GM20431 (cell line): ENCODE data around the gene EFNB2.

Experiments
- in situ Hi-C: fragments of 300-500 bp; cut with MseI, MboI; formaldehyde crosslinking; loops from one replicate; pipeline ENCODE4 v1.15.0; 2020; ENCODE audit warnings: low sequenced_read_pairs; ENCODE audit not compliant: unreplicated experiment

EFNB2 gene

GRCh38 chr13:106527445-106527801 is 8.0 kb downstream of the EFNB2 start:
- in situ Hi-C loops = no loop called here

DNA sequence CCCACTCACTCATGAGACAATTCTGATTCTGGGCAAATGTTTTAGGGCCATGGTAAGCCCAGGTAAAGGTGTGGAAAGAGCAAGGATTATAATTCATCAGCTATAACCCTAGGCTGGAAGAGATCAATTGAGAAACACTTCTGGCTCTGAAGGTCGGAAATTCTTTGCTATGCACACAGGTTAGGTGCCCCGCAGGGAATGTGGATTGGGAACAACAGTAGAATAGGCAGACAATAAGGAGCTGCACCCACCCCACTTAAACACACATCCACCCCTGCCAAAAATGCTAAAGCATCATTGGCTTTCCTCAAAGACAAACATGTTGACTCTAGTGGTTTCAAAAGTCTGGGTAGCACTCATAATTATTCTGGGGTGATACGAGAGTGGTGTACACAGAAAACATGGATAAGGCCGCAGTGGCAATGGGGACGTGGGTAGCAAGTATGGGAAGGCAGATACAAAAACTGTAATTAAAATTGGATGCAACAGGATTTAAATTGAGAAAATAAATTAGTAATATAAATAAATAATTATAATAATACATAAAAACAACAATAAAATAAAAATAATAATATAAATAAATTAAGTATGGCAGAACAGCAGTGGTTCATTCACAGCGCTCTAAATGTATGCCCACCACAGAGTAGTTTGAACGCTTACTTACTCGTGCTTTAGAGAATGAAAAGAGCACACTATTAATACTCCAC is 8.6 kb downstream of the EFNB2 start:
- in situ Hi-C loops = no loop called here

DNA sequence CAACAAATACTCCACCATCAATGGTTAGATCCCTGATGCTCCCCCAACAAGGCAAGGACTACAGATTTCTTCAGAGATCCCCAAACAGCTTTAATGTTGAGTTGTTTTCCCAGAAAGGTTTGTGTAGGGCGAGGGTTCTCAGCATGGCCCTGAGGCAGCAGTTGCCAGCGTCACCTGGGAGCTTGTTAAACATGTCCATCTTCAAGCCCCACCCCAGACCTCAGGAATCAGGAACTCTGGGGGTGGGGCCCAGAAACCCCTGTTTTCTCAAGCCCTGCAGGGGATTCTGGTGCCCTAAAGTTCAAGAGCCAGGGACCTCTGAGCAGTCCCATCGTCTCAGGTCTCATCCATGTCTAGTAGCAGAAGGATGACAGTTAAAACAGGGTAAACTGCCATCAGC is 9.6 kb downstream of the EFNB2 start:
- in situ Hi-C loops = no loop called here

DNA sequence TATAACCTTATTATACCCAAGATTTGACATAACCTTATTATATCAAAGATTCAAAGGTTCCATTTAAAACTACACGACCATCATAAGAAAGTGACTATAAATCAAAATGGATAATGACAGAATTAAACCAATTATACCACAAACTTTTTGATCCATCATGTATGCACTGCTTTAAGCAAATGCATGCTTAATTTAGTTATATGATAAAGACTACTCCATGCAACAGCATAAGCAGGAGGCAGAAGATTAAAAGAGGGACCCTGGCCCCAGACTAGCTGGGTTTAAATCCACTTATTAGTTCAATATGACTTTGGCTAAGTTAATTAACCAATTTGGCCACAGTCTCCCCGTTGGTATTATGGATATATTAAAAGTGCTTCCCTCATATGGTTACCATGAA is 11.4 kb downstream of the EFNB2 start:
- in situ Hi-C loops = no loop called here

GRCh38 chr13:106523576-106523975 is 11.9 kb downstream of the EFNB2 start:
- in situ Hi-C loops = no loop called here

GRCh38 chr13:106522898-106523525 is 12.4 kb downstream of the EFNB2 start:
- in situ Hi-C loops = no loop called here

DNA sequence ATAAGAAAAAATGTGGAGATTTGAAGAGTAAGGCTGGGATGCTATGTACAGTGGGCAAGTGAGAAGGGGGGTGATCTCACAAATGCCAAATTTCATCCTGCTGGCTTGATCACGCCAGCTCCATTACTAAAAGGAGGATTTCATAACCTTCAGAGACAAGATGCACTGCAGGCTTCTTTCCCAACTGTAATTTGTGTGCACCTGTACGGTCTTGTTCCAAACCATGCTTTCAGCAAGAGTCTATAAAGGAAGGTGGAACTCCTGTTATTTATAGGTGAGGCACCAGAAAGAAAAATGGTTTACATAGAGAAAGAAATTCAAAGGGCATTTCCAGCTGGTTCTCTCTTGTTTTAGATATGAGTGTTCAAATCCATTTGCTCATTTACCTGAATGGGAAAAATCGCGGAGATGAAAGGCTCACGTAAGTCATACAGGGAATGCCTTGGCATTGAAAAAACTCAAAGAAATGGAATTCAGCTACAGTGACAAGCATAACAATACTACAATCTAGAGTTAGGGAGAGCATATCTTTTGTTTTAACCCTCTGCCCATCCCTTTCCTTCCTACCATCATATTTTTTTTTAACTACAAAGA is 13.3 kb downstream of the EFNB2 start:
- in situ Hi-C loops = no loop called here

DNA sequence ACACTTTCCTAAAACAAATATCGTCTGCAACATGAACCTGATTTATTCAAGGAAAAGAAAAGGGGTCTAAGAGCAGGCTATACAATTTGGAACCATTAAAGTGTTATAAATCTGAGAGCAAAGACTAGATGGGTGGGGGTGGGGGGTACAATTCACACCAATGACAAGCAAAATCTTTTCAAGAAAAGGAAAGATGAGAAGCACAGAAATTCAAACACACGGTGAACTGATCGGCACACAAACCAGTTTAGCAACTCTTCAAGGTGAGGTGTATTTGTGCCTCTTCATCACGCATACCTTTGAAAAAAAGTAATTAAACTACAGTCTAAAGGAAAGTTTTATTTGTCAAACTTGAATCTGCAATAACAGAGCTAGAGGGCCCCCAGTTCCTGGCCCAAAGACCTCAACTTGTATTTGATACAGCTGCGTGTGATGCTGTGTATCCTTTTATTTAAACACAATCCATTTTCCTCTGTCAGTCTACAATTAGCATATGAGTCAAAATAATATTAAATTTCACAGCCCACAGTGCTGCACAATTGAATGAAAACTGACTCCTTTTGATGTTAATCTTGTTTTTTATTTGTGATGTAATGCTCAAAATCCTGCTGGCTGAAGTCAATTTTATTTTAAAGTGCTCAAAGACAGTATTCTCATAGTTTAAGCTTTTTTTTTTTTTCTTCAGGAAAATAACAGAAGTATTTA is 14.2 kb downstream of the EFNB2 start:
- in situ Hi-C loops = no loop called here

- in situ Hi-C loops = no loop called here
Measured at GRCh38 chr13:106520251-106521054, 15.0 kb downstream of the EFNB2 start.

- in situ Hi-C loops = no loop called here
Measured at GRCh38 chr13:106518512-106518911, 16.9 kb downstream of the EFNB2 start.

DNA sequence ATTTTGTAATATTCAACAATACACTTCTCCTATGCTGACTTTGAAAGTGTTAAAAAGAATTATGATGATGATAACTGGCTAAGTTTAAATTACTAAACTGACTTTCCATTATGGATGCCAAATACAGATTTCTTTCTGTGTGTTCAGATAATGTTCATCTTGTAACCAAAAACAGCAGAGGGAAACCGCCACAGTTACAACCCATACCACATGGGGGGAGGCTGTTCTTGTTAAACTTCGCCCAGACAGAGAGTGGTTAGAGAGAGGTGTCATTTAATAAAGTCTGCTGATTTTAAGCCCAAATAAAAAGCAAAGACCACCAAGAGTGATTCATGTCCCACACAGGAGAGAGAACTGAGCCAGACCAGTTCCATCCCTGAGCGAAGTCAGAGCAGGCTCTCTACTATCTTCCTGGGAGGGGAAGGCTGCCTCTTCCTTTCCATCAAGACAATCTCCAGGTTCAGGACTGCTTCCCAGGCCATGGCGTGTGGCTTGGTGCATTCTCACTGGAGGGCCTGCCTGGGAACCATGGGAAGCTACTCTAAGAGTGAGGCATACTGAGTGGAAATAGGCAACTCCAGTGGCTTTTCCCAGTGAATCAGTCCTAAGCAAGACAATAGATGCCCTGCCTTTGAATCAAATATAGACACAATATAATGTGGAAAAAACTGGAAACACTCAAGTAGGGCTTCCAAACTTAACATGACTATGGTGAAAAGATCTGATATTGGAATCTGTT is 18.2 kb downstream of the EFNB2 start:
- in situ Hi-C loops = no loop called here

DNA sequence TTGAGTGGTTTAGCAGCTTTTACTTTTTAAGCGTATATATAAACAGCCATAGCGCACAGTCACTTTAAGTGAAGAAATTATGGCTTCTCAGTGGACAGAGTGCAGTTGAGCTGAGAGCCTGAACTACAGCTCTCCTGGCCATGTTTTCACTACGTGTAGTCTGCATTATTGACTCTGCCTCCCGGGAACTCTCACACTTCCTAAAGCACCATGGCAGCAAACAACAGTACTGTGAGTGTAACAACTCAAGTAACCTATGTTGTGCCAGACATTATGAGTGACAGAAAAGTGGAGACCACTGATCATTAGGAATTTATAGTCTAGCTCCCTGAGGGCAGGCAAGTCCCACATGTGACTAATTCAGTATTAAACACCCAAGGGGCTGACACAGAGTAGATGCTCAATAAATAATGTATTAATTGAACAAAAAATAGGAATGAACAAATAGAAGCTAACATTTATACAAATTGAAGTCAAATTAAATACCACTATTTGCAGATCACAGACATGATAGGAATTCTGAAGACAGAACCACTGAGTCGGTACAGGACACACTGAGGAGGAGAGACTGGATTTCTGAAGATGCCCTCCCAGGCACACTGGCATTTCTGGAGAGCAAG is 19.7 kb downstream of the EFNB2 start:
- in situ Hi-C loops = no loop called here

DNA sequence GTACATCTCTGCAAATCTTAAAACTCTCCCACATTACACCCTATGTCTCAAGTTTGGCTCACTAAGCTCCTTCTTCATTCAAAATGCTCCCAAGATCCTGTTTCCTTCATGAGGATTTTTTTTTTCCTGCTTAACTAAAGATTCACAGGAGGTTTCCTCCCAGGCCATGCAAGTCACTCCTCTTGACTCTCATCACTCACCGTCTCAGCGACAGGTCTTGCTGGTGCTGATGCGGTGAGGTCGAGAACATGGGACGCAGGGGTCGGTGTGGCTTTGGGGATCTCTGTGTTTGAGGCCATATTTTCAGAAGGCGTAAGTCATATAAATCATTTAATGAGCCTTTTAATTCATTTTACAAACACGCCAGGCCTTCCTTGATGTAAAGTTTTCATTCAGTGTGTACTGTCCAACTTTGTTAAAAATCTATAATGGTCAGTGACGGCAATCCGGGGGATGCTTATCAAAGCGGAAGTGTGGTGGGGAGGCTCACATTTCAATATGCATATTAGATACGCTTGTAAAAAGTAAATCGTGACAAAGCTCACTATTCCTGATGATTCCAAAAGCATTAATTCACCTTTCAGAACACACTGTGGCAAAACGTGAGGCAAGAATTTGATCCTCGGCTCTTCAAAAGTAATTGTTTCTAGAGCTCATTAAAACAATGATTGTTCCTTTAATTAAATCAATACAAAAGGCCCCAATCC is 20.4 kb downstream of the EFNB2 start:
- in situ Hi-C loops = no loop called here

- in situ Hi-C loops = no loop called here
Measured at GRCh38 chr13:106513025-106513983, 22.2 kb downstream of the EFNB2 start.

- in situ Hi-C loops = no loop called here
Measured at GRCh38 chr13:106507560-106508274, 27.7 kb downstream of the EFNB2 start.

- in situ Hi-C loops = no loop called here
Measured at GRCh38 chr13:106506286-106506685, 29.2 kb downstream of the EFNB2 start.

- in situ Hi-C loops = no loop called here
Measured at GRCh38 chr13:106505732-106506131, 29.7 kb downstream of the EFNB2 start.
